WI38 (cell line): Measurements from ENCODE around the gene TMEM63C.
A peak's percentile ranks its signal among the peaks of the same experiment; 100 is the strongest.

Experiments used
- H3K4me3 ChIP-seq: 2 replicates; pipeline ENCODE4 v1.5.1; 2011; ENCODE audit warnings: low read depth, mild to moderate bottlenecking, control low read depth, low read length
- CTCF ChIP-seq: IDR thresholded peaks from 2 replicates; pipeline ENCODE4 v1.5.1; 2012; ENCODE audit warnings: low read depth, mild to moderate bottlenecking, control low read depth, low read length

The TMEM63C gene

GRCh38 chr14:77148510-77149231 lies 32.9 kb upstream of the TMEM63C start:
- no peak for TF ChIP-seq CTCF
- H3K4me3 ChIP-seq, result no peak overlapping the region

GRCh38 chr14:77151245-77151644 lies 30.4 kb upstream of the TMEM63C start:
- TF ChIP-seq CTCF, result peak; percentile 53
- H3K4me3 ChIP-seq, result no peak overlapping the region

DNA sequence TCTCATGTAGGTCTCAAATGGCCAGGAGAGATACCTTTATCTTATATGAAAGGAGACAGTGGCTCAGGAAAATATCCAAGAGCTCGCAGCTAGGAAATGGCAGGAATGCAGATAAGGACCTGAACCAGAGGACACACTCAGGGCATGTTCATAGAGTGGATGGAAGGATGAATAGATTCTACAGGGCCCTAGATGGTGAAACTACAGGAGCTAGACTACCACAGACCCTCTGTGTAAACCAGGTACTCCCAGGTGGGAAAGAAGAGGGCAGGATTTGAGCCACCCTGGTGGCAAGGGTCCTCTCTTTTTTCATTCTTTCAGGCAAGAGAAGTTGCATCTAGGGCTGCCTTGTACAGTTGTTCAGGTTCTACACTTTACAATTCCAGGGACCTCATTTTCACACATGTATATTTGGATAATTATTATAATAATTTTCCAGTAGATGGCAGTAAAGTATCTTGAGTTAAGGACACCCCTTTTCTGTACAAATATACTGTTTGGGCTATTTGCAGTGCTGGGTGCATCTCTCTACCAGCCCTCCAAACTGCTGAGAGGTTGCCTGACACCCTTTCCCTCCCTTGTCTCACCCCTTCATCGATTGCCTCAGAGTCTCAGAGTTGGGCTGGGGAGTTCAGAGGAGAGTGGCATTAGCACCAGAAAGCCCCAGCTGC lies 29.5 kb upstream of the TMEM63C start:
- no peak for TF ChIP-seq CTCF
- no peak overlapping the region for H3K4me3 ChIP-seq

- H3K4me3 ChIP-seq, result no peak overlapping the region
- no peak for TF ChIP-seq CTCF
Measured at GRCh38 chr14:77153802-77154201, 27.8 kb upstream of the TMEM63C start.

GRCh38 chr14:77154421-77154820 lies 27.2 kb upstream of the TMEM63C start:
- no peak overlapping the region for H3K4me3 ChIP-seq
- no peak for TF ChIP-seq CTCF

GRCh38 chr14:77155083-77155482 lies 26.5 kb upstream of the TMEM63C start:
- H3K4me3 ChIP-seq, result no peak overlapping the region
- TF ChIP-seq CTCF, result no peak

DNA sequence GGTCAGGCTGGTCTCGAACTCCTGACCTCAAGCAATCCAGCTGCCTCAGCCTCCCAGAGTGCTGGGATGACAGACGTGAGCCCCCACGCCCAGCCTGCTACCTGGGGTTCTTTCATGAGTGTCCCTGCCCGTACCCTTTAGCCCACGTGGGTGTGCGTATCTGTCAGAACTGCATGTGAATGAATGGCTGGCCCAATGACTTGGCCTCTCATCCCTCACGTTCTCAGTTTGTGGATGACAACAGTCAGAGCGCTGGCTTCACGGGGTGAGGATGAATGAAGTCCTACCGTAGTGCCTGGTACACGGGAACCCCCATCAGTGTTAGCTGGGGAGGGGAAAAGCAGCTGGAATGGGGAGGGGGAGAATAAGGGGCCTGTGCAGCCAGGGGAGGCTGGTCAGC lies 23.9 kb upstream of the TMEM63C start:
- H3K4me3 ChIP-seq, result no peak overlapping the region
- no peak for TF ChIP-seq CTCF
